SJCRH30 (cell line): ENCODE data around the gene NUDT8. TPM values are rescaled to one million over a fixed set of nuclear protein-coding genes. Genes with fewer than 3 reads are reported as not detected.

Experiments used
- total RNA-seq: library from RNA; depleted of rRNA; stranded (reverse); fragments of >200 nt; shearing (Covaris generic); gene quantifications from 2 replicates; pipeline ENCODE4 v1.2.3, GENCODE V29; 2014; rRNA removed

Gene NUDT8
- total RNA-seq, 1 experiment from 2014 or later: 2.4 TPM

Other genes with a start within 250 kb of the NUDT8 start
- 9.4 and 11.7 TPM in 2 replicates for gene RAD9A, start 238.0 kb downstream of the NUDT8 start, total RNA-seq
- gene PPP1CA, start 228.1 kb downstream of the NUDT8 start, total RNA-seq: 169 and 197 TPM in 2 replicates
- gene TBC1D10C, start 225.9 kb downstream of the NUDT8 start, total RNA-seq: not detected in 2 replicates
- gene CARNS1, start 214.3 kb downstream of the NUDT8 start, total RNA-seq: 0.05 and 0.08 TPM in 2 replicates
- 25.9 and 33.5 TPM in 2 replicates for gene RPS6KB2, start 201.4 kb downstream of the NUDT8 start, total RNA-seq
- gene PTPRCAP, start 192.3 kb downstream of the NUDT8 start, total RNA-seq: 1.1 TPM in 1 of 2 replicates, not detected in the other
- 25.5 and 30.1 TPM in 2 replicates for gene CORO1B, start 186.5 kb downstream of the NUDT8 start, total RNA-seq
- not detected in 2 replicates for gene GPR152, start 177.2 kb downstream of the NUDT8 start, total RNA-seq
- 1.2 and 2.6 TPM in 2 replicates for gene CABP4, start 174.6 kb downstream of the NUDT8 start, total RNA-seq
- 7.6 TPM in 2 replicates for gene TMEM134, start 160.7 kb downstream of the NUDT8 start, total RNA-seq
- gene AIP, start 146.9 kb downstream of the NUDT8 start, total RNA-seq: 39.8 and 45.4 TPM in 2 replicates
- gene PITPNM1, start 124.6 kb downstream of the NUDT8 start, total RNA-seq: 7.9 and 9.7 TPM in 2 replicates
- gene CDK2AP2, start 121.8 kb downstream of the NUDT8 start, total RNA-seq: 15.8 and 15.9 TPM in 2 replicates
- gene CABP2, start 106.5 kb downstream of the NUDT8 start, total RNA-seq: not detected in 2 replicates
- gene GSTP1, start 46.1 kb downstream of the NUDT8 start, total RNA-seq: 192 and 275 TPM in 2 replicates
- gene NDUFV1, start 23.0 kb downstream of the NUDT8 start, total RNA-seq: 116 and 137 TPM in 2 replicates
- not detected in 2 replicates for gene TBX10, start 9.8 kb upstream of the NUDT8 start, total RNA-seq
- gene ACY3, start 20.8 kb upstream of the NUDT8 start, total RNA-seq: 0.18 TPM in 1 of 2 replicates, not detected in the other
- gene ALDH3B2, start 44.7 kb upstream of the NUDT8 start, total RNA-seq: not detected in 2 replicates